Measurements from ENCODE around the gene SLC9A3.

SLC9A3 gene

GRCh38 chr5:427415-428087 is 96.7 kb downstream of the SLC9A3 start:
- no peak for DNase-seq

DNA sequence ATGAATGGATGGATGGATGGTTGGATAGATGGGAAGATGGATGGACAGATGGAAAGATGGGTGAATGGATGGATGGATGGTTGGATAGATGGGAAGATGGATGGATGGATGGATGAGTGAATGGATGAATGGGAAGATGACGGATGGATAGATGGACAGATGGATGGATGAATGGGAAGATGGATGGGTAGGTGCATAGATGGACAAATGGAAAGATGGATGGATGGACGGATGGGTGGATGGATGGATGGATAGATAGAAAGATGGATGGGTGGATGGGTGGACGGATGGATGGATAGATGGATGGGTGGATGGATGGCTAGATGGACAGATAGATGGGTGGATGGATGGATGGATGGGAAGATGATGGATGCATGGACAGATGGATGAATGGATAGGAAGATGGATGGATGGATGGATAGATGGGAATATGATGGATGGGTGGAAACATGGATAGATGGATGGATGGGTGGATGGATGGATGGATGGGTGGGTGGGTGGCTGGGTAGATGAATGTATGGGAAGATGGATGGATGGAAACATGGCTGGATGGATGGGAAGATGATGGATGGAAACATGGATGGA is 97.8 kb downstream of the SLC9A3 start:
- DNase-seq: no peak

GRCh38 chr5:425714-426113 is 98.5 kb downstream of the SLC9A3 start:
- peak; percentile 34 for DNase-seq

- no peak for DNase-seq
Measured at GRCh38 chr5:424301-425110, 99.7 kb downstream of the SLC9A3 start.

DNA sequence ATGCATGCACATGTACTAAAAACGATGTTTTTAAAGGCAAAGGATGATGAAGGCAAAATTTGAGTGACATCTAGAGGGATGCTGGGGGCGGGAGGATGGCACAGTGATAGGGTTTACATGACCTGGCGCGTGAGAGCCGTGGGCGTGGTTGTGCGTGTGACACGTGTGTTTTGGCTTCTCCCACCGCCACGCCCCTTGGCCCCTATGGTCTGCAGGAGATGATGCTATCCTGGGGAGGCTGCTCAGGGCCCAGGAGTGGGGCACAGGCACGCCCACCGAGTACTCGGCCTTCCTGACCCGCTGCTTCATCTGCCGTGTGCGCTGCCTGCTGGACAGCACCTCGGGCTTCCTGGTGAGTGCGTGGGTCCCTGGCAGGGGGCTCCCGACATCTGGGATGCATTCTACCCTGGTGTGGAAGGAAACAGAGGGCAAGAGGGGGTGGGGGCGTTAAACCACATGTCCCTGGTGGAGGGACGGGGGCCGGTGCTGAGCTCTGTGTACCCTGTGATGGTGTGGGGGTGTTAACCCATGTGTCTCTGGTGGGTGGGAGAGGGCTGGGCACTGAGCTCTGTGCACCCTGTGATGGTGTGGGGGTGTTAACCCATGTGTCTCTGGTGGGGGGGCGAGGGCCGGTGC is 100.5 kb downstream of the SLC9A3 start:
- no peak for DNase-seq

GRCh38 chr5:423233-423565 is 101.0 kb downstream of the SLC9A3 start:
- no peak for DNase-seq

GRCh38 chr5:422323-423232 is 101.7 kb downstream of the SLC9A3 start:
- no peak for DNase-seq

GRCh38 chr5:421901-422300 is 102.3 kb downstream of the SLC9A3 start:
- DNase-seq: no peak

GRCh38 chr5:421287-421880 is 102.9 kb downstream of the SLC9A3 start:
- DNase-seq: no peak

- no peak for DNase-seq
Measured at GRCh38 chr5:420632-421286, 103.5 kb downstream of the SLC9A3 start.

Data from NCI-H2171 (cell line).